Measurements from ENCODE around the gene KIF1A. TPM values are rescaled to one million over a fixed set of nuclear protein-coding genes. Genes with fewer than 3 reads are reported as not detected.

Gene KIF1A
- total RNA-seq, 2 donors from 2014 or later: 18.9 to 55.8 TPM

GRCh38 chr2:240795916-240796510, 24.0 kb downstream of the KIF1A start:
- H3K27ac ChIP-seq: no peak overlapping the region
- intact Hi-C loops (cut with DNase I): no loop called here
- no peak for DNase-seq (ENCODE audit: low spot score)
- H3K27me3 ChIP-seq (replicated peaks; ENCODE audit: insufficient read depth): no peaks in the 10 kb centered on the region
- no peak overlapping the region for H3K4me3 ChIP-seq
- no peak for TF ChIP-seq POLR2AphosphoS5 (IDR thresholded peaks at IDR 0.05)
- no peak for TF ChIP-seq CTCF (IDR thresholded peaks at IDR 0.05)
- TF ChIP-seq POLR2A (IDR thresholded peaks at IDR 0.05): no peak
- H3K4me1 ChIP-seq (replicated peaks): peaks cover 3% of the 10 kb centered on the region
- H3K9me3 ChIP-seq: no peaks in the 10 kb centered on the region
- WGBS: 91% methylated on average over 21 of the region's 21 CpGs
- H3K36me3 ChIP-seq: no peaks in the 10 kb centered on the region

GRCh38 chr2:240795454-240795853, 24.6 kb downstream of the KIF1A start:
- 91% methylated on average over 10 of the region's 11 CpGs for WGBS
- Histone ChIP-seq H3K27ac (no peak overlapping the region), H3K4me1 (replicated peaks) (peaks cover 3% of the 10 kb centered on the region), H3K4me3 (no peak overlapping the region), H3K9me3 (no peaks in the 10 kb centered on the region), H3K27me3 (replicated peaks; ENCODE audit: insufficient read depth) (no peaks in the 10 kb centered on the region), H3K36me3 (no peaks in the 10 kb centered on the region)
- DNase-seq (ENCODE audit: low spot score): no peak
- intact Hi-C loops (cut with DNase I): no loop called here
- TF ChIP-seq POLR2A (IDR thresholded peaks at IDR 0.05) (no peak), POLR2AphosphoS5 (IDR thresholded peaks at IDR 0.05) (no peak), CTCF (IDR thresholded peaks at IDR 0.05) (no peak)

GRCh38 chr2:240794178-240794721, 25.8 kb downstream of the KIF1A start:
- no peak overlapping the region for H3K27ac ChIP-seq
- intact Hi-C loops (cut with DNase I): no loop called here
- no peak overlapping the region for H3K4me3 ChIP-seq
- DNase-seq (ENCODE audit: low spot score): no peak
- TF ChIP-seq CTCF (IDR thresholded peaks at IDR 0.05) (no peak), POLR2AphosphoS5 (IDR thresholded peaks at IDR 0.05) (no peak), POLR2A (IDR thresholded peaks at IDR 0.05) (no peak)
- 82% methylated on average over 17 of the region's 17 CpGs for WGBS
- no peaks in the 10 kb centered on the region for H3K9me3 ChIP-seq
- H3K4me1 ChIP-seq (replicated peaks): no peaks in the 10 kb centered on the region
- H3K27me3 ChIP-seq (replicated peaks; ENCODE audit: insufficient read depth): no peaks in the 10 kb centered on the region
- no peaks in the 10 kb centered on the region for H3K36me3 ChIP-seq

GRCh38 chr2:240793313-240794177, 26.5 kb downstream of the KIF1A start:
- no peak overlapping the region for H3K27ac ChIP-seq
- 76% methylated on average over 19 of the region's 21 CpGs for WGBS
- H3K36me3 ChIP-seq: no peaks in the 10 kb centered on the region
- H3K27me3 ChIP-seq (replicated peaks; ENCODE audit: insufficient read depth): no peaks in the 10 kb centered on the region
- H3K9me3 ChIP-seq: no peaks in the 10 kb centered on the region
- TF ChIP-seq CTCF (IDR thresholded peaks at IDR 0.05): no peak
- no peak for TF ChIP-seq POLR2A (IDR thresholded peaks at IDR 0.05)
- TF ChIP-seq POLR2AphosphoS5 (IDR thresholded peaks at IDR 0.05): no peak
- intact Hi-C loops (cut with DNase I): no loop called here
- H3K4me1 ChIP-seq (replicated peaks): no peaks in the 10 kb centered on the region
- no peak overlapping the region for H3K4me3 ChIP-seq
- DNase-seq (ENCODE audit: low spot score): no peak
